NOMO-1 treated with dmso at 0.1 percent for 144 hours (cell line): Measurements from ENCODE around the gene RAB43.
"Not testable (repeated sequence)": the region's sequence is repeated elsewhere in the genome, so short reads cannot be mapped to it uniquely, and the experiment has no call there.

Experiments used
- DNase-seq: peaks from one replicate; lab custom pipeline; 2025; ENCODE audit not compliant: unreplicated experiment; lab: John Stamatoyannopoulos, UW

Gene RAB43

GRCh38 chr3:129121792-129122411 is at the start of gene RAB43:
RAB43 (minus strand) TSS chr3:129121804; CDS start chr3:129121489, 315 bp downstream.
- DNase-seq = peak; percentile 52

- no peak for DNase-seq
Observed at GRCh38 chr3:129166579-129167332, 45.2 kb upstream of the RAB43 start.

GRCh38 chr3:129165594-129165993 is 44.0 kb upstream of the RAB43 start:
- DNase-seq = not testable (repeated sequence)

GRCh38 chr3:129164500-129164899 is 42.9 kb upstream of the RAB43 start:
- no peak for DNase-seq

GRCh38 chr3:129162729-129163579 is 41.4 kb upstream of the RAB43 start:
- DNase-seq = no peak

GRCh38 chr3:129161860-129162271 is 40.3 kb upstream of the RAB43 start:
- no peak for DNase-seq

GRCh38 chr3:129160891-129161859 is 39.6 kb upstream of the RAB43 start, which contains the start of gene ISY1:
ISY1 (minus strand) TSS chr3:129161063; CDS start chr3:129160975, 88 bp downstream.
- peak; percentile 99 for DNase-seq

- DNase-seq = no peak
Observed at GRCh38 chr3:129144786-129145185, 23.2 kb upstream of the RAB43 start.

- DNase-seq = not testable (repeated sequence)
Observed at GRCh38 chr3:129141011-129141410, 19.4 kb upstream of the RAB43 start.

- DNase-seq = no peak
Observed at GRCh38 chr3:129139911-129140310, 18.3 kb upstream of the RAB43 start.

- not testable (repeated sequence) for DNase-seq
Observed at GRCh38 chr3:129136275-129136674, 14.7 kb upstream of the RAB43 start.

- no peak for DNase-seq
Observed at GRCh38 chr3:129132097-129132866, 10.7 kb upstream of the RAB43 start.

- DNase-seq = no peak
Observed at GRCh38 chr3:129131465-129132088, 10.0 kb upstream of the RAB43 start.

- no peak for DNase-seq
Observed at GRCh38 chr3:129130291-129130813, 8.7 kb upstream of the RAB43 start.

GRCh38 chr3:129128357-129129155 is 7.0 kb upstream of the RAB43 start:
- no peak for DNase-seq

GRCh38 chr3:129126726-129127280 is 5.2 kb upstream of the RAB43 start:
- no peak for DNase-seq

GRCh38 chr3:129123314-129124060 is 1.9 kb upstream of the RAB43 start:
- peak; percentile 94 for DNase-seq
